ENCODE measurements around the gene LRRC27.

DNA sequence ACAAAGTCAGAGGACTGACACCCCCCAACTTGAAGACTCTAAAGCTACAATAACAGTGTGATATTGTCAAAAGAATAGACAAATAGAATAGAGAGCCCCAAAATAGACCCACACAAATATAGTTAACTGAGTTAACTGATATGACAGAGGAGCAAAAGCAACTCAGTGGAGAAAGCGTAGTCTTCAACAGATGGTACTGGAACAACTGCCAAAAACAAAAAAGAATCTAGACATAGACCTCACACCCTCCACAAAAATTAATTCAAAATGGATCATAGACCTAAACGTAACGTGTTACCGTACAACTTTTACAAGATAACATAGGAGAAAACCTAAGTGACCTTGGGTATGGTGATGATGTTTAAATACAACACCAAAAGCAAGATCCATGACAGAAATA, 36.4 kb downstream of the LRRC27 start:
- TF ChIP-seq EZH2phosphoT487 (IDR thresholded peaks at IDR 0.05; ENCODE audit: low read depth) (no peak), CTCF (IDR thresholded peaks at IDR 0.05; ENCODE audit: low read depth, low read length) (no peak)

Measured in OCI-LY3 (cell line).